CD4-positive, alpha-beta T cell treated with Interferon gamma for 1 hour (primary cell): Measurements from ENCODE around the gene KCNIP1.
"Not testable (repeated sequence)": the region's sequence is repeated elsewhere in the genome, so short reads cannot be mapped to it uniquely, and the experiment has no call there.

Source experiments
- DNase-seq: peaks from one replicate; pipeline ENCODE4 v3.0.0-alpha.2; 2020

KCNIP1 gene

DNA sequence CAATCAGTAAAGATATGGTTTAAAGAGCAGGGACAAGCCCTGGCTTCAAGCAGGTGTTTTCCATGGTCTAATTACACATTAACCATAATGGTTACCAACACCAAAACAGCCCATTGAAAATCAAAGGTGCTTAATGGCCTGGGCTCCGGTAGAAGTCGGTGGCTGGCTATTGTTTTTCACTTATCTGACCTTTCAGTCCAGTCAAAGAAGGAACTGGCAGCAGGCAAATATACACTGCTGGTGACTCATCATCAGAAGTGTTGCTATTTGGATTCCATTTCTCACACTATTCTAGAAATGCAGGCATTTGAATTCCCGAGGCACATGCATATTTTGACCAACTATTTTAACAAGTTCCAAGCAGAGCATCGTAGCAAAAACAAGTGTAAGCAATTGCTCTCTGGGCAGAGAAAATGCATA is 253.4 kb downstream of the KCNIP1 start:
- DNase-seq: no peak

DNA sequence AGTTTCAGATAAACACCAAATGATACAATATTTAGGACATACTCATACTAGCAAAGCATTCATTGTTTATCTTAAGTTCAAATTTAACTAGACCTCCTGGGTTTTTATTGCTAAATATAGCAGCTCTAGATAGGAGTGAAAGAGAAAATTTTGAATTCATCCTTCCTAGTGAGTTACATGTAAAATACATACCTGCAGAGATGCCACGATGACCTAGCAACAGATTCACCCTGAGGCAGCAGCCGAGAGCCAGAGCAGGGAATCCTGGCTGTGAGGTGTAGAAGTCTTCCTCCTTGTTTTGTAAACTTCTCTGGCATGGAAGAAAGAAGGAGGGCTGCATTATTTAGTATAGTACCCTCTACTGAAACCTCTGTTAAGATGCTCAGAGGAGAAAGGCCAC is 253.8 kb downstream of the KCNIP1 start:
- no peak for DNase-seq

DNA sequence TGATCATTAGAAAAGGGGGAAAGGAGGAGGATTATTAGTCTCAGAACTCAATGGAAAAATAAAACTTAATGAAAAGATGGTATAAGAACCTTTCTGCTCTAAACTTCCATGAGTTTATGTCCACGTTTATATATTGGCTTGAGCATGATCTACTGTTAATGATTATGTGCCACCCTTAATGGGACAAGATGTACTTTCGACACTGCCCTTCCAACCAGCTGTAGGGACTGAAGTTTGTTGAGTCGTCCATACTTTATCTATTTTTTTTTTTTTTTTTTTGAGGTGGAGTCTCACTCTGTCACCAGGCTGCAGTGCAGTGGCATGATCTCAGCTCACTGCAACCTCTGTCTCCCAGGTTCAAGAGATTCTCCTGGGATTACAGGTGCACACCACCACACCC is 254.7 kb downstream of the KCNIP1 start:
- DNase-seq: no peak

GRCh38 chr5:170760113-170760512 is 256.3 kb downstream of the KCNIP1 start:
- DNase-seq: no peak

- DNase-seq: no peak
Observed at GRCh38 chr5:170761048-170761707, 257.4 kb downstream of the KCNIP1 start.

DNA sequence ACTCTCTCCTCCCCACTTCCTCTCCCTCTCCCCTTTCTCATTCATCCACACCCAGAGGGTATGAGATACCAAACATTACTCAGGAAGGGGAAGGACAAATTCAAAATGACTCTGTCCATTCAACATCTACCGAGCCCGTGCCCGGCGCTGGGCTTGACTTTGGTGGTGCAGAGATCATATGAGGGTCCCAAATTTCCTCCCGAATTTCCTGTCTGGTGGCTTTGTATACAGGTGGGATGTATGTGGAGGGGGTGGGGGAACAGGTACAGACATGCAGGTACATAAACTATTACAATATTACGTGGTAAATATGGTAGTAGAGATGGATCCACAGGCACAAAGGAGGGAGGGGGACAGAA is 257.9 kb downstream of the KCNIP1 start:
- DNase-seq: no peak

DNA sequence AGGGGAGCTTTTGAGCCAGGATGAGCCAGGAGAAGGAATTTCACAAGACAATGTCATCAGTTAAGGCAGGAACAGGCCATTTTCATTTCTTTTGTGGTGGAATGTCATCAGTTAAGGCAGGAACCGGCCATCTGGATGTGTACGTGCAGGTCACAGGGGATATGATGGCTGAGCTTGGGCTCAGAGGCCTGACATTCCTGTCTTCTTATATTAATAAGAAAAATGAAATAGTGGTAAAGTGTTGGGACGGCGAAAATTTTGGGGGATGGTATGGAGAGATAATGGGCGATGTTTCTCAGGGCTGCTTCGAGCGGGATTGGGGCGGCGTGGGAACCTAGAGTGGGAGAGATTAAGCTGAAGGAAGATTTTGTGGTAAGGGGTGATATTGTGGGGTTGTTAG is 258.5 kb downstream of the KCNIP1 start:
- DNase-seq: not testable (repeated sequence)

DNA sequence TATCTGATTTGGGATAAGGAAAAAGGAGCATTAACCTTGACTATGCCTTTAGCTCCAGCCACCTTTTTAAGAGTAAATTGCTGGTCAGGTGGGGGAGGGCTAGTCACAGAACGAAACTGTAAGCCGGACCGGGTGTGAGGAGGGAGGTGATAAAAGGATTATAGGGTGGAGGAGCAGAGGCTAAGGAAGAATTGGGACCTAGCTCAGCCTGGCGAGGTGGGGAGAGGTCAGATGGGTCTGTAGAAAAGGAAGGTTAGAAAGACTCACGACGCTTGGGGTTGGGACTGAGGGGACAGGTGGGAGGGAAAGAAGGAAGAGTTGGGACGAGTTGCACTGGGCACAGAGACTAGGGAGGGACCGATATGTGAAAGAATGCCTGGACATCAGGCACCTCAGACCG is 262.0 kb downstream of the KCNIP1 start:
- not testable (repeated sequence) for DNase-seq

DNA sequence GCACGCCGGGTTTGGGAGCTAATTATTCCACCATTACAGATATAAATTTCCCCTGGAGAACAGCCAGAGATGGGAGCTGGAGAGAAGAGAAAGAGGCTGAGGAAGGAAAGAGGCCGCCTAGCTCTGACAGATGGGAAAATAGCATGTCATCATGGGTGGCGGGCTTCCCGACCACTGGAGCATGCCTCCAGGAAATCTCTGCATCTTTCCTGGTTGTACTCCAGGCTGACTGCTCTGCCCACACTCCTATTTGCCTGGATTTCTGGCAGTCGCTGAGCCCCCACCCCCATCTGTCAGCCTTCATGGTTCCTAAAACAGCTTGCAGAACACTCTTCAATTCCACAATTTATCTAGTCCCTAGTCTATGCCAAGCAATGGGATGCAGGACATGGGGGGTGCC is 265.4 kb downstream of the KCNIP1 start:
- no peak for DNase-seq

DNA sequence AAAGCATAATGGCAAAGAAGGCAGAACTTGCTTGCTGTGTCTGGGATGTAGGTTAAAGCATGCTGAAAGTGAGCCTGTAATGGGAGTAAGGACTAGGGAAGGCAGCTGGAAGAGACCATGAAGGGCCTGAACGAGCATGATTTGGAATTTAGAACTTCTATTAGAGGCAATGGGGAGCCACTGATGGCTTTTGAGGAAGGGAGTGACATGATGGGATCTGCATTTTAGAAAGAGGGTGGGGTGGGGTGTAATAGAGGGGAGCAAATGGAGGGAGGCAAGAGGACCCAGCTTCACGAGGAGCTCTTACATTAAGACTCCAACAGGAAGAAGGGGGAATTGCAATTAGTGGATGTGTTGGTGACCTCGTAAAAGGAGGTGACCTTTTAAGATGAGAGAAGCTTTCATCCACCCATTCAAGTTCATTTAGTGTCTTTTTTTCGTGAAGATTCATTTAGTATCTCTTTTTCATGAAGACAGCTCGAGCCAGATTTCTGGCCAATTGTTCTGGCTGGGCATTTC is 266.1 kb downstream of the KCNIP1 start:
- DNase-seq: no peak

DNA sequence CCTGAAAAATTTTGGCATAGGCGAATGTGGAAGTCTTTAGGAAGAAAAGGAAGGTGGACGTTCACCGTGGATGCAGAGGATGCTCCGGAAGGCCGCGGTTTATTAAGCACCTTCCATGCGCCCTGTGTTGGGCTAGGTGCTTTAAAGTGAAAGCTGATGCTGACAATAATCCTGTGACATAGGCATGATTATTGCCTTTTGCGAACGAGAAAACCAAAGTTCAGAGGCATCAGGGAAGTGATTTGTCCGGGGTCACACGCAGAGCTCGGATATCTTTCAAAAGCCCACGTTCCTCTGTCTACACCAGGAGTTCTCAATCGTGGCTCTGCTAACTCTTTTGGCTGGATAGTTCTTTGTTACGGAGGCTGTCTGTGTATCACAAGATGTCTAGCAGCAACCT is 267.7 kb downstream of the KCNIP1 start:
- DNase-seq: no peak

DNA sequence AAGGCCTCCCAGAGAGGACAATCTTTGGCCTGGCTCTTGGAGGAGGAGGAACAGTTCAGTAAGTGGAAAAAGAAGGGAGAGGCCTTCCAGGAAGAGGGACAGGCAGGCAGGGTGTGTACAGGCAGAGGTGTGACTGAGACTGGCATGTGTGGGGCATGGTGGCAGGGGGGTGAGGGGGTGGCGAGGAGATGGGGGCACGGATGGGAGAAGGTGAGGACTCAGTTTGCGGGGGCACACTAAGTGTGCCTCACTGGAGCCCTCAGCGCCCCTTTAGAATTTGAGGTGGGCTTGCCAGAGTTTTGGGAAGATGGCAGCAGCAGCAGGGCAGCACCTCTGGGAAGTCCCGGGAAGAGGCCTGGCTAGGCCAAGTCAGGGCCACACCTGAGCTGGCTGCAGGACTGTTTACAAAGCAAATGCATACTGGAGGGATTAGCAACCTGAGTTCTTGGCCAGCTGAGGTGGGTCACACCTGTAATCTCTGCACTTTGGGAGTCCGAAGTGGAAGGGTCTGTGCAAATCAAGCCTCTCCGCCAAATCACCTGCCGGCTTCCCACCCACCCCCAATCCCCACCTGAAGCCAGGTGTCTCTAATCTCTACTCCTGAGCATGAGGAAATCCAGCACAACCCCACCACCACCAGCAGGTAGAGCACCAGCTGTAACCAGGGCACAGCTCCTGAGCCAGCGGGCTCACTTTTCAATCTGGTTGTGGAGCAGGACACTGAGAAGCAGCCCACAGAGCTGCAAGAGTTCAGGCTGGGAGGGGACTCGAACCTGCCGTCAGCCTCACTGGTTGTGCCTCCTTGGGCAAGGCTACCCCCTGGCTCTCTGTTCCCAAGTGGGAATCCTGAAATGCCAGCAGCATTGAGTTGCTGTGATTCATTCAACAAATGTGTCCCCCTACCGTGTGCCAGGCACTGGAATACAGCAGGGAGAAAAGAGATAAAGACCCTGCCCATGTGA is 269.5 kb downstream of the KCNIP1 start:
- DNase-seq: no peak

DNA sequence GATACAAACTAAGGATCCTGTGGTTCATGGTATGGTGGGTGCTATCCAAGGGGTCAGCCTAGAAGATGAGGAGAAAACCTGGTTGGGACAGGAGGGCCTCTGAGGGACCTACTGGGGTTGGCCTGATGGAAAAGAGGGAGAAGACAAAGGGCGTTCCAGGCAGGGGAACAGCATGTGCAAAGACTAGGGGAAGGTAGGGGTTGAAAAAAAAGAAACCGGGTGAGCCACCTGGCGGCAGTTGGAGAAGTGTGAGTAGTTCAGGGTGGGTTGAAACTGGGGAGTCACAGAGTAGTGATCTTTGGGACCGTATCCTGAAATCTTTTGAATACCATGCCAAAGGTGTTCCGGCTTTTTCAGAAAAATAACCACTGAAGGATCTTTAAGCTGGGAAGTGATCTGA is 271.0 kb downstream of the KCNIP1 start:
- DNase-seq: no peak

GRCh38 chr5:170781946-170782345 is 278.1 kb downstream of the KCNIP1 start:
- no peak for DNase-seq

GRCh38 chr5:170782438-170782837 is 278.6 kb downstream of the KCNIP1 start:
- no peak for DNase-seq

- DNase-seq: no peak
Observed at GRCh38 chr5:170783498-170784247, 279.9 kb downstream of the KCNIP1 start, which contains the start of gene GABRP. Gene GABRP, plus strand, starts transcription at chr5:170783725. Its CDS starts 4,891 bp downstream, at chr5:170788616.

DNA sequence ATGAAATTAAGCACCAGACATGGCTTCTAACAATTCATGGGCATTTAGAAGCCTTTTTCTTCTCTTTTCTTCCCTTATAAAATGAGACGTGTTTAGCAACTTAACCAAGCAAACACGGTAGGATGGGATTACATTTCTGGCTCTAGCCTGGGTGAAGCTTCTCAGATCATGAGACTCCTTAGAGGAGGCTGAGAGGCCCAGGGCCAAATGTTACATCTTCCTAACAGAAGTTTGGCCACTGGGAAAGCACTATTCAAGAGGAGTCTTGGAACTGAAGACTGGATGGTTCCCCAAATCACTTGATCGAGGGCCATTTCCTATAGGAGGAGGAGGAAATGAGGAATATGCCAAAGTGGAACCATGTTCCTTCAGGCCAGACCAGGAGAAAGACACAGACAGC is 281.6 kb downstream of the KCNIP1 start:
- no peak for DNase-seq
